ENCODE measurements around the gene GUCA2A. TPM values are rescaled to one million over a fixed set of nuclear protein-coding genes. Genes with fewer than 3 reads are reported as not detected.

The GUCA2A gene
- total and polyA plus RNA-seq, 9 of the 15 experiments (the other 6 are each of a cell fraction or from before 2014, with no cell fraction given), result not detected

DNA sequence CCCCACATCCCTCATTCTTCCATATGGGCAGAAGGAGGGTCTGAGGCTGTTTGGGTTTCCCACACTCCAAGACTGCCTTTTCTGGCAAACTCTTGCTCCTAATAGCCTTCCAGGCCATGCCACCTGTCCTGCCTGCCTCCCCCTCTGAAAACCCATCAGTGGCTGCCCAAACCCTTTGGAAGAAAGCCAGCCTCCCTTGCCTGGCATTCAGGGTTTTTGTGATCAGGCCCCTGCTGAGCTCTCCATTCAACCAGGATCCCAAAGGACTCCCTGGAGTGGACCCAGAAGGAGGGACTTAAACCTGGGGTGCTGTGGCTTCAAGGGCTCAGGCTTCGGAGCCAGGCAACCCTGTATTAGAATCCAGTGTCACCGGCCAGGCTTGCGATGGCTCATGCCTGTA lies 4.2 kb upstream of the GUCA2A start:
- H3K36me3 ChIP-seq (ENCODE audit: control insufficient read depth, insufficient read depth, low read length), result no peaks in the 10 kb centered on the region
- no peak overlapping the region for H3K9ac ChIP-seq (ENCODE audit: insufficient read depth in 1 of 2, low read depth in 2 of 2, low read length in 2 of 2)
- no TSS peak for BruUV-seq (replicated peaks)
- no peak overlapping the region for H2AFZ ChIP-seq (ENCODE audit: low read depth, low read length)
- peaks cover 10% of the 10 kb centered on the region; the same call in 1 of the 2 replicates for H4K20me1 ChIP-seq (replicated peaks; ENCODE audit: control insufficient read depth, insufficient read depth, low read length)
- in situ Hi-C loops (cut with MboI), result no loop called here
- H3K4me2 ChIP-seq (ENCODE audit: insufficient read depth, low read length), result no peak overlapping the region
- H3K27ac ChIP-seq (ENCODE audit: extremely low read depth, low read depth, low read length), result no peak overlapping the region
- WGBS (ENCODE audit: insufficient coverage, low coverage, missing lambda C conversion rate), result 10% methylated on average over 3 of the region's 3 CpGs
- no peaks in the 10 kb centered on the region; the same call in 1 of the 2 replicates for H3K9me3 ChIP-seq (replicated peaks; ENCODE audit: control insufficient read depth, insufficient read depth, low read depth, low read length)
- H3K79me2 ChIP-seq (ENCODE audit: control insufficient read depth, insufficient read depth, low read length), result no peaks in the 10 kb centered on the region
- ATAC-seq (no peak), DNase-seq (ENCODE audit: extremely low read depth in 1 of 4, low spot score in 3 of 4) (no peak), FAIRE-seq (no peak)
- POLR2A ChIA-PET, result interaction anchor here (0.6 kb wide), 1 partner anchor 10 kb away, joined by 3 read pairs; no protein-coding TSS in a partner anchor
- H3K4me1 ChIP-seq (replicated peaks in 1 of 2; ENCODE audit: control insufficient read depth in 2 of 2, insufficient read depth in 2 of 2, low read length in 2 of 2), result peaks cover 0 to 16% of the 10 kb centered on the region in 2 experiments; a peak in 2 of 5 replicates
- H3K4me3 ChIP-seq, result no peak overlapping the region
- intact Hi-C loops (cut with micrococcal nuclease), result no loop called here
- H3K9me1 ChIP-seq (ENCODE audit: control insufficient read depth, insufficient read depth, low read length), result no peaks in the 10 kb centered on the region
- CTCF ChIA-PET (ENCODE audit: low intra/inter-chr PET ratio), result no interaction called here
- H3K27me3 ChIP-seq (ENCODE audit: control insufficient read depth in 2 of 2, insufficient read depth in 2 of 2, low read length in 2 of 2), result peaks cover 0 to 20% of the 10 kb centered on the region in 2 experiments; a peak in 3 of 5 replicates
- TF ChIP-seq HMGN3 (IDR thresholded peaks at IDR 0.05; ENCODE audit: borderline replicate concordance, extremely low read depth, insufficient read length, low read depth, low read length) (no peak), BCLAF1 (IDR thresholded peaks at IDR 0.05; ENCODE audit: borderline replicate concordance in 1 of 2, control insufficient read depth in 1 of 2, low read depth in 2 of 2, low read length in 1 of 2) (no peak), PHB2 (IDR thresholded peaks at IDR 0.05; ENCODE audit: low read depth) (no peak), ZNF584 (CRISPR knock-in tag; IDR thresholded peaks at IDR 0.05; ENCODE audit: low read depth) (no peak), ZBTB43 (CRISPR knock-in tag; IDR thresholded peaks at IDR 0.05) (no peak), GTF2A2 (tag; IDR thresholded peaks at IDR 0.05) (no peak), NKRF (IDR thresholded peaks at IDR 0.05; ENCODE audit: borderline replicate concordance) (no peak), MCM7 (IDR thresholded peaks at IDR 0.05) (no peak), GATAD2B (IDR thresholded peaks at IDR 0.05; ENCODE audit: borderline replicate concordance) (no peak), CBX3 (IDR thresholded peaks at IDR 0.05; ENCODE audit: borderline replicate concordance in 1 of 2, low read length in 2 of 2) (no peak), POLR2AphosphoS2 (IDR thresholded peaks at IDR 0.05; ENCODE audit: low read length) (no peak), NR0B1 (IDR thresholded peaks at IDR 0.05; ENCODE audit: partially characterized antibody) (no peak), KAT8 (IDR thresholded peaks at IDR 0.05; ENCODE audit: low read depth) (no peak)
- TF ChIP-seq, protein P1, sequence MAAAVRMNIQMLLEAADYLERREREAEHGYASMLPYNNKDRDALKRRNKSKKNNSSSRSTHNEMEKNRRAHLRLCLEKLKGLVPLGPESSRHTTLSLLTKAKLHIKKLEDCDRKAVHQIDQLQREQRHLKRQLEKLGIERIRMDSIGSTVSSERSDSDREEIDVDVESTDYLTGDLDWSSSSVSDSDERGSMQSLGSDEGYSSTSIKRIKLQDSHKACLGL (CRISPR knock-in tag; IDR thresholded peaks at IDR 0.05; ENCODE audit: borderline replicate concordance, poor library complexity, severe bottlenecking), result no peak

Measured in K562 (cell line).